Testis (tissue), 3 donors: ENCODE results near the gene LRP8. TPM values are rescaled to one million over a fixed set of nuclear protein-coding genes. Genes with fewer than 3 reads are reported as not detected.
A peak's percentile ranks its signal among the peaks of the same experiment; 100 is the strongest.

ENCODE experiments used
- DNase-seq: peaks from one replicate; pipeline ENCODE4 v3.0.0-alpha.2; 2019
- H3K27ac ChIP-seq, 2 donors: fragments of 200-600 bp; sonication (generic); one replicate each; pipeline ENCODE4 v1.5.1; 2019
- H3K27me3 ChIP-seq: fragments of 200-600 bp; sonication (generic); one replicate; pipeline ENCODE4 v1.5.1; 2019
- H3K36me3 ChIP-seq: fragments of 200-600 bp; sonication (generic); one replicate; pipeline ENCODE4 v1.5.1; 2017; ENCODE audit warnings: low read depth; ENCODE audit errors: missing control alignments
- H3K4me1 ChIP-seq: fragments of 200-600 bp; sonication (generic); one replicate; pipeline ENCODE4 v1.5.1; 2019
- H3K4me3 ChIP-seq, 2 donors: fragments of 200-600 bp; sonication (generic); one replicate each; pipeline ENCODE4 v1.5.1; 2017 to 2019
- H3K9me3 ChIP-seq: fragments of 200-600 bp; sonication (generic); one replicate; pipeline ENCODE4 v1.5.1; 2017
- POLR2A ChIP-seq: fragments of 450-650 bp; IDR thresholded peaks from one replicate; pipeline ENCODE4 v1.6.1; 2017; ENCODE audit warnings: antibody characterized with exemption, mild to moderate bottlenecking, moderate library complexity
- WGBS, 2 donors: methylation state at CpG; one replicate each; pipeline ENCODE4 v1.1.5; 2018; 5-methylcytosine and 5-hydroxymethylcytosine counted together
- intact Hi-C: fragments of 100-400 bp; cut with DNase I; formaldehyde crosslinking; loops from one replicate; pipeline ENCODE4 v1.15.1; 2023; ENCODE audit warnings: low total_unique reads
- polyA plus RNA-seq: library from polyadenylated mRNA; stranded (reverse); fragments of 350-450 nt; fragmentation: Illumina TruSeq; extraction: RNeasy Lipid Tissue Mini Kit (QIAGEN cat#74804); gene quantifications from one replicate; pipeline ENCODE4 v1.2.3, GENCODE V29; 2014; ENCODE audit warnings: low read depth, low replicate concordance; ENCODE audit not compliant: insufficient read depth
- total RNA-seq, 2 donors: library from RNA; depleted of rRNA; stranded (reverse); fragments of >200 nt; gene quantifications; one replicate each; pipeline ENCODE4 v1.2.3, GENCODE V29; 2016
- TF ChIP-seq, protein P1 (sequence below), 3 experiments: fragments of 450-650 bp in 2 of 3; fragments of 200-600 bp in 1 of 3; sonication (generic) in 1 of 3; IDR thresholded peaks; one replicate each; pipeline ENCODE4 v1.5.1; 2016 to 2019; ENCODE audit warnings: antibody characterized with exemption in 3 of 3, mild to moderate bottlenecking in 2 of 3, moderate library complexity in 1 of 3

Gene LRP8
- total and polyA plus RNA-seq, 3 donors from 2014 or later = 64.3 to 253 (median 223) TPM

- no peak for DNase-seq
- Histone ChIP-seq H3K4me3 (no peak overlapping the region), H3K27ac (peak overlapping the region in 1 of 2 donors; percentile 5), H3K4me1 (peaks cover 53% of the 10 kb centered on the region), H3K27me3 (no peaks in the 10 kb centered on the region), H3K36me3 (no peaks in the 10 kb centered on the region), H3K9me3 (no peaks in the 10 kb centered on the region)
- TF ChIP-seq POLR2A = no peak
- TF ChIP-seq, protein P1, sequence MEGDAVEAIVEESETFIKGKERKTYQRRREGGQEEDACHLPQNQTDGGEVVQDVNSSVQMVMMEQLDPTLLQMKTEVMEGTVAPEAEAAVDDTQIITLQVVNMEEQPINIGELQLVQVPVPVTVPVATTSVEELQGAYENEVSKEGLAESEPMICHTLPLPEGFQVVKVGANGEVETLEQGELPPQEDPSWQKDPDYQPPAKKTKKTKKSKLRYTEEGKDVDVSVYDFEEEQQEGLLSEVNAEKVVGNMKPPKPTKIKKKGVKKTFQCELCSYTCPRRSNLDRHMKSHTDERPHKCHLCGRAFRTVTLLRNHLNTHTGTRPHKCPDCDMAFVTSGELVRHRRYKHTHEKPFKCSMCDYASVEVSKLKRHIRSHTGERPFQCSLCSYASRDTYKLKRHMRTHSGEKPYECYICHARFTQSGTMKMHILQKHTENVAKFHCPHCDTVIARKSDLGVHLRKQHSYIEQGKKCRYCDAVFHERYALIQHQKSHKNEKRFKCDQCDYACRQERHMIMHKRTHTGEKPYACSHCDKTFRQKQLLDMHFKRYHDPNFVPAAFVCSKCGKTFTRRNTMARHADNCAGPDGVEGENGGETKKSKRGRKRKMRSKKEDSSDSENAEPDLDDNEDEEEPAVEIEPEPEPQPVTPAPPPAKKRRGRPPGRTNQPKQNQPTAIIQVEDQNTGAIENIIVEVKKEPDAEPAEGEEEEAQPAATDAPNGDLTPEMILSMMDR (IDR thresholded peaks at IDR 0.05) = no peak
- whole genome bisulfite sequencing, 2 donors = 56 to 63% methylated on average over 8 to 9 of the region's 9 CpGs
- intact Hi-C loops = no loop called here
Observed at GRCh38 chr1:53294567-53294966, 33.3 kb downstream of the LRP8 start.

- DNase-seq = no peak
- Histone ChIP-seq H3K36me3 (no peaks in the 10 kb centered on the region), H3K27me3 (no peaks in the 10 kb centered on the region), H3K4me3 (no peak overlapping the region), H3K9me3 (no peaks in the 10 kb centered on the region), H3K27ac (peak overlapping the region in 1 of 2 donors; percentile 5), H3K4me1 (peaks cover 53% of the 10 kb centered on the region)
- no peak for TF ChIP-seq POLR2A
- TF ChIP-seq, protein P1 (IDR thresholded peaks at IDR 0.05) = no peak
- WGBS, 2 donors = 81 to 88% methylated on average over 3 of the region's 3 CpGs
- intact Hi-C loops = no loop called here
Observed at GRCh38 chr1:53294061-53294460, 33.8 kb downstream of the LRP8 start.

DNA sequence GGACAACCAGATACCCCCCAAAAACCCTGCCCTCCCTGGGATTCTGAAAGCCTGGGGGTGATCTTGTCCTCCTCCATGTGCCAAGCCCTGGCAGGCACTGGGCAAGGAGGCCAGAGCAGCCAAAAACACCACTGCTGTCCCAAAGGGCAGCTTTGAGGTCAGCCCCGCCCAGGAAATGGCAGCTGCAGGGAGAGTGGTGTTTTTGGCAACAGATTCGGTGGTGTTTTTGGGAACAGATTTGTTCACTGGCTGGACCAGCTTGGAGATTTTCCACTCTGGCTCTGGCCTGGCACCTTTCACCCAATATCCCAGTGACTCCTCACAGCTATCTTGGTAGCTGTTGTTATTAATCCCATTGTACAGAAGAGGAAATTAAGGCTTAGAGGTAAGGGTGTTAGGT, 34.7 kb downstream of the LRP8 start:
- H3K9me3 ChIP-seq = no peaks in the 10 kb centered on the region
- WGBS, 2 donors = 59 to 63% methylated on average over 2 of the region's 2 CpGs
- no peaks in the 10 kb centered on the region for H3K27me3 ChIP-seq
- H3K27ac ChIP-seq = no peak overlapping the region
- H3K36me3 ChIP-seq = no peaks in the 10 kb centered on the region
- TF ChIP-seq, protein P1 (IDR thresholded peaks at IDR 0.05) = no peak
- TF ChIP-seq POLR2A = no peak
- intact Hi-C loops = no loop called here
- peaks cover 43% of the 10 kb centered on the region for H3K4me1 ChIP-seq
- DNase-seq = no peak
- H3K4me3 ChIP-seq = no peak overlapping the region

DNA sequence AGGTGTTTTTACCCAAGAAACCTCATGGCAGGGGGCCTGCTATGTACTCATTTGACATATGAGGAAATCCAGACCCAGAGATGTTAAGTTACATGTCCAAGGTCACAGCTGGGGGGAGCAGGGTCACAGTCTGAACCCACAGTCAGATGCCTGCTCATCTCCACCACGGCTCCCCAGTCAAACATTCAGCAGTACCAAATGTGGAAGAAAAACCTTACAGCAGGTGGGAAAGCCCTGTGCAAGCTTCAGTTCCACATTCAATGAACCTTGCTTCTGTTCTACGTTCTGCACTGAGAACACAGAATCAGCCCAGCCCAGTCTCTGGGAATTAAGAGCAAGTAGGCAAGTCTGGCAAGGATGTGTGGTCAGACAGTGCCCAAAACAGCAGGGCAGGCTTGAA, 35.2 kb downstream of the LRP8 start:
- no peak overlapping the region for H3K4me3 ChIP-seq
- no peaks in the 10 kb centered on the region for H3K27me3 ChIP-seq
- no peaks in the 10 kb centered on the region for H3K36me3 ChIP-seq
- peaks cover 42% of the 10 kb centered on the region for H3K4me1 ChIP-seq
- no peak for DNase-seq
- intact Hi-C loops = no loop called here
- no peaks in the 10 kb centered on the region for H3K9me3 ChIP-seq
- H3K27ac ChIP-seq = no peak overlapping the region
- TF ChIP-seq, protein P1 (IDR thresholded peaks at IDR 0.05) = no peak
- no peak for TF ChIP-seq POLR2A
- WGBS, 2 donors = 46 to 67% methylated on average over 2 of the region's 2 CpGs

GRCh38 chr1:53291574-53291973, 36.3 kb downstream of the LRP8 start:
- H3K27me3 ChIP-seq = no peaks in the 10 kb centered on the region
- no peak overlapping the region for H3K27ac ChIP-seq
- DNase-seq = no peak
- intact Hi-C loops = no loop called here
- TF ChIP-seq POLR2A = no peak
- TF ChIP-seq, protein P1 (IDR thresholded peaks at IDR 0.05) = no peak
- H3K4me1 ChIP-seq = peaks cover 42% of the 10 kb centered on the region
- H3K4me3 ChIP-seq = no peak overlapping the region
- no peaks in the 10 kb centered on the region for H3K36me3 ChIP-seq
- WGBS, 2 donors = 96 to 98% methylated on average over 2 of the region's 2 CpGs
- no peaks in the 10 kb centered on the region for H3K9me3 ChIP-seq
